RPMI8226 (cell line): ENCODE data around the gene DUOXA2.

Source experiments
- DNase-seq: peaks from one replicate; pipeline ENCODE4 v3.0.0-alpha.2; 2015

DUOXA2 gene

DNA sequence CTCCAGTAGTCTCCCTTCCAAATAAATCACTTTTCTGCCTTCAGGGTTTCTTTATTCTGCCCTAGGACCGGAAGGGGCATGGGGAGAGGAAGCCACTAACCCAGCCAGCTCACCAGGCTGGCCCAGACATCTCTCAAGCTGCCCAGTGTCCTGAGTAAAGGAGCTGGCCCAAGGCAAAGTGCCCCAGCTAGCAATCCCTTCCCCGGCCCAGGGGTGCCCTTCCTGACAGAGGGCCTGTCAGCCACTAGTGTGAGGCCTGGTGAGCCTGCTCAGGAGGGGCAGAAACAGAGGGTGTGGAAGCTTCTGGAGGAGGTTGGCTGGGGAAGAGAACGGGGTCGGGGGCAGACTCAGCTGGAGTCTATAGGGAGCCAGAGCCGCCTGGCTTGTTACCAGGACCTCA lies 51.4 kb downstream of the DUOXA2 start:
- DNase-seq, result no peak

DNA sequence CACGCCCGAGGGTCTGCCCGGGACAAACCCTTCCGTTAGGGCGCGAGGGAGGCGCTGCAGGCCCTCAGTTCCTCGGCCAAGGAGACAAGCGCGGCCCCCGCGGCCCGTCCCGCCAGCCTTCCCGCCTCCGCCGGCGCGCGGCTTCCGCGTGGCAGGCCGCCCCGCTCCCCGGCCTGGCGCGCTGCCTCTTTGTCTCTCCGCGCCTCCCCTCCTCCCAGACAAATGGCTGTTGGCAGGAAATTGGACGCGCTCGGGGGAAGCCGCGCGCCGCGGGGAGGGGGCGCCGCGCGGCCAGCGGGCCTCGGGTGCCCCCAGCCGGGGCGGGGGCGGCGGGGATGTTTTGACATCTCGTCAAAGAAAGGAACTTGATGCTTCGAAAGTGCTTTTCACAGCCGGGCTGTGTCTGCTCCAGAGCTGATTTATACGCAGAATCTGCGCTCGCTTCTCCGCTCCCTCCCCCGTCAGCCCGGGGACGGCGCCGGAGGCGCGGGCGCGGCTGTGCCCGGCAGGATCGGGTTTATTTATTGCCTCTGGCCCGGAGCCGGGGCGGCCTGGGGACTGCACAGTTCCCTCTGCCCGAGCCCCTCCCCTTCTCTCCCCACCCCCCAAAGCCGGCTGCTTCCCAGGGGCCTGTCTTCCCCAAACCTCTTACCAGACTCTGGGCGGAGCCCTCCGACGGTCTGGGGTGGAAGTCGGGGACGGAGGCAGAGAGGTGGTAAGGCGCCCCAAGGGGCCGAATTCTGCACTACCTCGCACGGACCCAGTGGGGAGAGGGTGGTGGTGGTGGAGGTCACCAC lies 52.9 kb downstream of the DUOXA2 start:
- DNase-seq, result peak; percentile 85

DNA sequence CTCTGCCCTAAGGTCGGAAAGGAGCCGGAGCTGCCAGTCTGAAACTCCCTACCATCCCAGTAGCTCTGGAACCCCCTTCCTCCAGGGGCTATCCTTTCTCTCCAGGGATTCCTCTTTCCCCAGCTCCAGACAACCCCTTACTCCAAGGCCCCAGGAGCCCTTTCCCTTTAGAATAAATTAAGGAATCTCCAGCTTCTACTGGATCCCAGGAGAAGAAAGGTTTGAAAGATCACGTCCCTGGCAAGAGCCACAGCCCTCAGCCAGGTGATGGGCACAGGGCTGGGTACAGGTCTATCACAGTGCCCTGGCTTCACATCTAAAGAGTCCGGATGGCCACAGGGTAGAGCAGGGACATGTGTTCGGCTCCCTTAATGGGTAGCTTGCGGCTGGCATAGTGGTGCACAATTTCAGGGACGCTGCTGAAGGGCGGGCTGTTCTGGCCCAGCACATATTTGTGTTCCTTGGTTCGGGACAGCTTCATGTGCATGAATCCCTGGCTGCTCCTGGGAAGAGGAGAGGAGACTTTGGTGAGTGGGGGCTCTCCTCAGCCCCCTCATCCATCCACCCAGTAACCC lies 53.6 kb downstream of the DUOXA2 start:
- no peak for DNase-seq
